HG03135 (cell line): Measurements from ENCODE around the gene PSMB7.

Source experiments
- ATAC-seq: cut with Tn5 transposase; IDR thresholded peaks from one replicate; pipeline ENCODE4 v1.9.1; 2021; ENCODE audit warnings: mild to moderate bottlenecking, moderate library complexity; ENCODE audit not compliant: unreplicated experiment

PSMB7 gene

GRCh38 chr9:124329206-124329792 lies 85.9 kb downstream of the PSMB7 start:
- ATAC-seq = no peak

GRCh38 chr9:124328285-124328684 lies 87.0 kb downstream of the PSMB7 start:
- ATAC-seq = no peak

- no peak for ATAC-seq
Observed at GRCh38 chr9:124327491-124327890, 87.8 kb downstream of the PSMB7 start.

- ATAC-seq = no peak
Observed at GRCh38 chr9:124326378-124326777, 88.9 kb downstream of the PSMB7 start.

GRCh38 chr9:124325816-124326215 lies 89.4 kb downstream of the PSMB7 start:
- ATAC-seq = no peak

GRCh38 chr9:124323904-124324303 lies 91.3 kb downstream of the PSMB7 start:
- no peak for ATAC-seq

GRCh38 chr9:124322618-124323432 lies 92.4 kb downstream of the PSMB7 start:
- no peak for ATAC-seq

- ATAC-seq = no peak
Observed at GRCh38 chr9:124321935-124322334, 93.3 kb downstream of the PSMB7 start.

- ATAC-seq = no peak
Observed at GRCh38 chr9:124321416-124321815, 93.8 kb downstream of the PSMB7 start.

- no peak for ATAC-seq
Observed at GRCh38 chr9:124320062-124320973, 94.9 kb downstream of the PSMB7 start.

- ATAC-seq = no peak
Observed at GRCh38 chr9:124315882-124316281, 99.4 kb downstream of the PSMB7 start.

- no peak for ATAC-seq
Observed at GRCh38 chr9:124313940-124314339, 101.3 kb downstream of the PSMB7 start.

- ATAC-seq = no peak
Observed at GRCh38 chr9:124312290-124313265, 102.7 kb downstream of the PSMB7 start.

GRCh38 chr9:124311283-124311682 lies 104.0 kb downstream of the PSMB7 start:
- no peak for ATAC-seq

- no peak for ATAC-seq
Observed at GRCh38 chr9:124309667-124310084, 105.6 kb downstream of the PSMB7 start.

GRCh38 chr9:124308606-124309491 lies 106.4 kb downstream of the PSMB7 start:
- ATAC-seq = no peak

- ATAC-seq = no peak
Observed at GRCh38 chr9:124307379-124308030, 107.7 kb downstream of the PSMB7 start.

- ATAC-seq = no peak
Observed at GRCh38 chr9:124306098-124306735, 109.0 kb downstream of the PSMB7 start.
